GM23248 (cell line): ENCODE measurements around the gene ULBP1. TPM values are rescaled to one million over a fixed set of nuclear protein-coding genes. Genes with fewer than 3 reads are reported as not detected.

ENCODE experiments used
- DNase-seq: peaks from one replicate; pipeline ENCODE4 v3.0.0-alpha.2; 2015
- H2AFZ ChIP-seq: fragments of 200-600 bp; sonication (generic); 2 replicates; pipeline ENCODE4 v1.6.1; 2016; ENCODE audit warnings: antibody characterized with exemption
- H3F3A ChIP-seq: fragments of 200-600 bp; sonication (generic); 2 replicates; pipeline ENCODE4 v1.6.1; 2016; ENCODE audit warnings: mild to moderate bottlenecking, antibody characterized with exemption, mixed run types; ENCODE audit not compliant: insufficient read depth
- H3K27ac ChIP-seq: fragments of 200-600 bp; sonication (generic); 2 replicates; pipeline ENCODE4 v1.5.1; 2016; ENCODE audit warnings: mild to moderate bottlenecking
- H3K27me3 ChIP-seq: fragments of 200-600 bp; sonication (generic); replicated peaks from 2 replicates; pipeline ENCODE4 v1.6.1; 2016; ENCODE audit warnings: mild to moderate bottlenecking; ENCODE audit not compliant: insufficient read depth
- H3K36me3 ChIP-seq: fragments of 200-600 bp; sonication (generic); 2 replicates; pipeline ENCODE4 v1.6.1; 2016; ENCODE audit warnings: low read depth, mild to moderate bottlenecking
- H3K4me1 ChIP-seq: fragments of 200-600 bp; sonication (generic); 2 replicates; pipeline ENCODE4 v1.6.1; 2016; ENCODE audit warnings: mild to moderate bottlenecking; ENCODE audit not compliant: insufficient read depth
- H3K4me2 ChIP-seq: fragments of 200-600 bp; sonication (generic); one replicate; pipeline ENCODE4 v1.6.1; 2016; ENCODE audit warnings: mild to moderate bottlenecking; ENCODE audit not compliant: unreplicated experiment
- H3K4me3 ChIP-seq: fragments of 200-600 bp; sonication (generic); 2 replicates; pipeline ENCODE4 v1.5.1; 2016; ENCODE audit warnings: mild to moderate bottlenecking
- H3K79me2 ChIP-seq: fragments of 200-600 bp; sonication (generic); 2 replicates; pipeline ENCODE4 v1.6.1; 2016; ENCODE audit warnings: mild to moderate bottlenecking; ENCODE audit not compliant: insufficient read depth
- H3K9ac ChIP-seq: fragments of 200-600 bp; sonication (generic); 2 replicates; pipeline ENCODE4 v1.6.1; 2016; ENCODE audit warnings: mild to moderate bottlenecking
- H3K9me2 ChIP-seq: fragments of 200-600 bp; sonication (generic); 2 replicates; pipeline ENCODE4 v1.6.1; 2016; ENCODE audit warnings: mixed run types, mild to moderate bottlenecking, moderate library complexity; ENCODE audit not compliant: insufficient read depth
- H3K9me3 ChIP-seq: fragments of 200-600 bp; sonication (generic); one replicate; pipeline ENCODE4 v1.6.1; 2017; ENCODE audit warnings: low read depth
- H4K20me1 ChIP-seq: fragments of 200-600 bp; sonication (generic); 2 replicates; pipeline ENCODE4 v1.6.0; 2016; ENCODE audit not compliant: insufficient read depth
- EZH2 ChIP-seq: fragments of 200-600 bp; sonication (generic); IDR thresholded peaks from 2 replicates; pipeline ENCODE4 v1.6.1; 2018; ENCODE audit warnings: antibody characterized with exemption, mild to moderate bottlenecking; ENCODE audit not compliant: insufficient read depth, poor library complexity, severe bottlenecking
- EZH2phosphoT487 ChIP-seq: fragments of 200-600 bp; sonication (generic); IDR thresholded peaks from 2 replicates; pipeline ENCODE4 v1.6.1; 2018; ENCODE audit warnings: antibody characterized with exemption, moderate library complexity, mild to moderate bottlenecking, low read depth; ENCODE audit not compliant: insufficient read depth
- WGBS, 2 experiments: methylation state at CpG; one replicate each; pipeline ENCODE4 v1.1.6; 2015 to 2017; ENCODE audit warnings: low lambda C conversion rate in 2 of 2, low coverage in 1 of 2; ENCODE audit errors: missing lambda C conversion rate in 2 of 2; 5-methylcytosine and 5-hydroxymethylcytosine counted together
- in situ Hi-C: fragments of 300-500 bp; cut with MboI; formaldehyde crosslinking; loops from 2 replicates; pipeline ENCODE4 v1.15.0; 2020
- polyA plus RNA-seq: library from polyadenylated mRNA; unstranded; fragments of >200 nt; fragmentation: Nextera tagmentation; extraction: Ambion mirVana; gene quantifications from 2 replicates; pipeline ENCODE4 v1.2.1, GENCODE V29; 2016
- total RNA-seq: library from RNA; depleted of rRNA; stranded (reverse); fragments of >200 nt; shearing (Covaris generic); gene quantifications from 2 replicates; pipeline ENCODE4 v1.2.3, GENCODE V29; 2014

ULBP1 gene
- total and polyA plus RNA-seq, 2 experiments from 2014 or later = 6.1 to 9.1 TPM

- in situ Hi-C loops = no loop called here
- H3F3A ChIP-seq = no peaks in the 10 kb centered on the region
Measured at GRCh38 chr6:149960488-149960887, 3.3 kb upstream of the ULBP1 start.

GRCh38 chr6:149961728-149962425 lies 1.9 kb upstream of the ULBP1 start:
- Histone ChIP-seq H3K9me3 (no peaks in the 10 kb centered on the region), H3K36me3 (no peaks in the 10 kb centered on the region), H3K4me2 (no peak overlapping the region), H3K4me1 (peaks cover 6% of the 10 kb centered on the region; the same call in 1 of the 2 replicates), H2AFZ (no peak overlapping the region), H3K79me2 (no peaks in the 10 kb centered on the region), H3K9me2 (no peaks in the 10 kb centered on the region), H3K9ac (no peak overlapping the region), H3K4me3 (no peak overlapping the region), H3K27ac (no peak overlapping the region), H3F3A (no peaks in the 10 kb centered on the region), H4K20me1 (no peaks in the 10 kb centered on the region), H3K27me3 (peaks cover 25% of the 10 kb centered on the region)
- WGBS, 2 experiments = 60 to 62% methylated on average over 6 of the region's 6 CpGs
- in situ Hi-C loops = no loop called here
- TF ChIP-seq EZH2phosphoT487 (no peak), EZH2 (no peak)
- peak; percentile 57 for DNase-seq

More at GRCh38 chr6:149960488-149960887, 3.3 kb upstream of the ULBP1 start:
- no peaks in the 10 kb centered on the region for H4K20me1 ChIP-seq
- H3K4me3 ChIP-seq = no peak overlapping the region
- 49 to 50% methylated on average over 6 of the region's 6 CpGs for WGBS, 2 experiments
- TF ChIP-seq EZH2phosphoT487 (no peak), EZH2 (no peak)
- H3K9me2 ChIP-seq = no peaks in the 10 kb centered on the region
- no peak overlapping the region for H3K27ac ChIP-seq
- peaks cover 38% of the 10 kb centered on the region for H3K27me3 ChIP-seq
- no peak overlapping the region for H3K9ac ChIP-seq
- DNase-seq = no peak
- H3K9me3 ChIP-seq = no peaks in the 10 kb centered on the region
- no peaks in the 10 kb centered on the region for H3K79me2 ChIP-seq
- H3K4me2 ChIP-seq = no peak overlapping the region
- no peak overlapping the region for H2AFZ ChIP-seq
- no peaks in the 10 kb centered on the region for H3K36me3 ChIP-seq
- H3K4me1 ChIP-seq = peaks cover 6% of the 10 kb centered on the region; the same call in 1 of the 2 replicates

GRCh38 chr6:149962461-149963211 lies 1.1 kb upstream of the ULBP1 start:
- Histone ChIP-seq H3K79me2 (no peaks in the 10 kb centered on the region), H3K4me1 (peaks cover 6% of the 10 kb centered on the region; the same call in 1 of the 2 replicates), H3K9me3 (no peaks in the 10 kb centered on the region), H3F3A (no peaks in the 10 kb centered on the region), H4K20me1 (no peaks in the 10 kb centered on the region), H3K27me3 (peaks cover 18% of the 10 kb centered on the region), H3K4me3 (peak overlapping the region; percentile 81), H3K36me3 (no peaks in the 10 kb centered on the region), H3K9me2 (no peaks in the 10 kb centered on the region), H2AFZ (peak overlapping the region; percentile 85), H3K9ac (peak overlapping the region; percentile 86), H3K4me2 (peak overlapping the region; percentile 88), H3K27ac (0 out of 2 replicates have a peak overlapping the region, but pooled peaks have one; percentile 75)
- DNase-seq = no peak
- in situ Hi-C loops = no loop called here
- WGBS, 2 experiments = 65 to 66% methylated on average over 7 of the region's 7 CpGs
- TF ChIP-seq EZH2phosphoT487 (no peak), EZH2 (no peak)

- Histone ChIP-seq H3K27ac (peak overlapping the region; percentile 75), H3K4me2 (peak overlapping the region; percentile 88), H3K79me2 (no peaks in the 10 kb centered on the region), H3K4me3 (peak overlapping the region; percentile 81), H3K9me2 (no peaks in the 10 kb centered on the region), H3F3A (no peaks in the 10 kb centered on the region), H3K9me3 (no peaks in the 10 kb centered on the region), H2AFZ (peak overlapping the region; percentile 85), H3K9ac (peak overlapping the region; percentile 86), H3K36me3 (no peaks in the 10 kb centered on the region), H3K27me3 (peaks cover 13% of the 10 kb centered on the region), H3K4me1 (peaks cover 6% of the 10 kb centered on the region; the same call in 1 of the 2 replicates), H4K20me1 (no peaks in the 10 kb centered on the region)
- in situ Hi-C loops = no loop called here
- DNase-seq = peak; percentile 70
- TF ChIP-seq EZH2phosphoT487 (no peak), EZH2 (no peak)
- 2 to 3% methylated on average over 8 of the region's 8 CpGs for WGBS, 2 experiments
Measured at GRCh38 chr6:149963212-149963461, 606 bp upstream of the ULBP1 start.
